Osteocyte (in vitro differentiated cells): ENCODE data around the gene SPSB1. TPM values are rescaled to one million over a fixed set of nuclear protein-coding genes. Genes with fewer than 3 reads are reported as not detected.

Experiments
- DNase-seq: peaks from one replicate; pipeline ENCODE4 v3.0.0; 2021; ENCODE audit warnings: mixed read lengths; ENCODE audit not compliant: unreplicated experiment; ENCODE audit errors: extremely low spot score
- H3K27ac Mint-ChIP-seq: one replicate; pipeline ENCODE4 v1.8.0; 2021; ENCODE audit warnings: mild to moderate bottlenecking, mixed read lengths; ENCODE audit not compliant: unreplicated experiment
- H3K27me3 Mint-ChIP-seq: one replicate; pipeline ENCODE4 v1.8.0; 2021; ENCODE audit warnings: mixed read lengths; ENCODE audit not compliant: unreplicated experiment
- H3K36me3 Mint-ChIP-seq: one replicate; pipeline ENCODE4 v1.8.0; 2021; ENCODE audit warnings: mixed read lengths; ENCODE audit not compliant: unreplicated experiment
- H3K4me1 Mint-ChIP-seq: one replicate; pipeline ENCODE4 v1.8.0; 2021; ENCODE audit warnings: mixed read lengths; ENCODE audit not compliant: unreplicated experiment
- H3K4me3 Mint-ChIP-seq: one replicate; pipeline ENCODE4 v1.8.0; 2021; ENCODE audit warnings: mild to moderate bottlenecking, moderate library complexity, mixed read lengths; ENCODE audit not compliant: unreplicated experiment
- H3K9me3 Mint-ChIP-seq: one replicate; pipeline ENCODE4 v1.8.0; 2021; ENCODE audit warnings: mixed read lengths; ENCODE audit not compliant: unreplicated experiment
- total RNA-seq: library from RNA; stranded (reverse); gene quantifications from 2 replicates; pipeline ENCODE4 v1.2.1, GENCODE V29; 2021
- TF ChIP-seq, protein P1 (sequence below): fragments of 200-600 bp; sonication (generic); IDR thresholded peaks from 2 replicates; pipeline ENCODE4 v1.5.0; 2021; ENCODE audit warnings: antibody characterized with exemption, mild to moderate bottlenecking, moderate library complexity

Gene SPSB1
- total RNA-seq, 1 donor from 2014 or later, result 52.8 TPM

DNA sequence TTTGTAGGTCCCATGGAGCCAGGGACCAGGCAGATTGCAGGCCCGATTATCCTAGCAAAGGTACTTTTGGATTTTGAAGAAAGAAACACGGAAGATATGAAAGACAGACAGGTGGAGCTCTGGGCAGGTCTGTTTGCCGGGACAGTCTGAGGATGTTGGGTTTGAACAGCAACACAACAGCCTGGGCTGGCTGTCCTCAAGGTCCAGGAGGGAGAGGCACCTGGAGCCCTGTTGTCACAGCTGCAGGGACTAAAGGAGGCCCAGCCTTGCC, 43.5 kb upstream of the SPSB1 start:
- no peaks in the 10 kb centered on the region for H3K9me3 Mint-ChIP-seq
- H3K4me1 Mint-ChIP-seq, result peaks cover 16% of the 10 kb centered on the region
- no peak overlapping the region for H3K4me3 Mint-ChIP-seq

DNA sequence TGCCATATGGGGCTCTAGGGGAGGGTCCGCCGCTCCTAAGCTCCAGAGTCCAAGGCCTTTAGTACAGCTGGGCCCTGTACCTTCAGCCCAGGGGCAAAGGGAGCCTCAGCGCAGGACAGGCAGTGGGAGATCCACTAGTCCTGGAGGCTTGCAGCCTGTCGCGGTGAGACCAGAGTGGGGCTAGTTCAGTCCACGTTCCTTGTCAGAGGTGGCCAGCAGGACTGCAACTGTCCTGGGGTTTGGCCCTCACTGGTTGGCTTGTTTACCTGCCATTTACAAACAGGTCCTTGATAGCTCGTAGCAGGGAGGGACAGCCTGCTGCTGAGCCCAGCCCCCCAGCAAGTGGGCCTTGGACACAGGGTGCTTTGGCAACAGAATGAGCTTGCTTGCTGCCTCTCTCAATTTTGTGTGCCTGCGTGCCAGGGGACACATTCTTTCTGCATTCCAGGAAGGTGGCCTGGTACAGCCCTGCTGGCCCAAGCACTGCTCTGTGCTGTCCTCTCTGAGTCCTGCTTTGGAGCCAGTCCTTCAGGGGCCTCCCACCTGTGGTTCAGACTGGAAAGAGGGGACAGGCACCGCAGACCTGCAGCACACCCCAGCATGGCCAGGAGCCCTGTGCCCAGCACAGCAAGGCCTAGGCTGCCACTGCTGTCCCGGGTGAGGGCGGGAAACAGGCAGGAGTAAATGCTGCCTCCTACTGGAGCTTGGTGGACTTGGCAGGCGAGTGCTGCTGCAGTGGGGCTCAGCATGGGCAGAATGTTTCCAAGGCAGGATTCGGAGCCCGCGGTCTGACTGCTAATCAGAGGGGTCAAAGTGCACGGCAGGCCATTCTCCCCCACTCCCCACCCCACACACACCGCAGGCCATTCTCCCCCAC, 42.9 kb upstream of the SPSB1 start:
- no peak overlapping the region for H3K27ac Mint-ChIP-seq
- peaks cover 19% of the 10 kb centered on the region for H3K36me3 Mint-ChIP-seq
- H3K27me3 Mint-ChIP-seq, result no peaks in the 10 kb centered on the region
- DNase-seq, result no peak
- TF ChIP-seq, protein P1, sequence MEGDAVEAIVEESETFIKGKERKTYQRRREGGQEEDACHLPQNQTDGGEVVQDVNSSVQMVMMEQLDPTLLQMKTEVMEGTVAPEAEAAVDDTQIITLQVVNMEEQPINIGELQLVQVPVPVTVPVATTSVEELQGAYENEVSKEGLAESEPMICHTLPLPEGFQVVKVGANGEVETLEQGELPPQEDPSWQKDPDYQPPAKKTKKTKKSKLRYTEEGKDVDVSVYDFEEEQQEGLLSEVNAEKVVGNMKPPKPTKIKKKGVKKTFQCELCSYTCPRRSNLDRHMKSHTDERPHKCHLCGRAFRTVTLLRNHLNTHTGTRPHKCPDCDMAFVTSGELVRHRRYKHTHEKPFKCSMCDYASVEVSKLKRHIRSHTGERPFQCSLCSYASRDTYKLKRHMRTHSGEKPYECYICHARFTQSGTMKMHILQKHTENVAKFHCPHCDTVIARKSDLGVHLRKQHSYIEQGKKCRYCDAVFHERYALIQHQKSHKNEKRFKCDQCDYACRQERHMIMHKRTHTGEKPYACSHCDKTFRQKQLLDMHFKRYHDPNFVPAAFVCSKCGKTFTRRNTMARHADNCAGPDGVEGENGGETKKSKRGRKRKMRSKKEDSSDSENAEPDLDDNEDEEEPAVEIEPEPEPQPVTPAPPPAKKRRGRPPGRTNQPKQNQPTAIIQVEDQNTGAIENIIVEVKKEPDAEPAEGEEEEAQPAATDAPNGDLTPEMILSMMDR, result peak; percentile 48
- no peaks in the 10 kb centered on the region for H3K9me3 Mint-ChIP-seq
- H3K4me1 Mint-ChIP-seq, result peaks cover 16% of the 10 kb centered on the region
- no peak overlapping the region for H3K4me3 Mint-ChIP-seq

More for the DNA sequence above, 43.5 kb upstream of the SPSB1 start:
- H3K27ac Mint-ChIP-seq, result no peak overlapping the region
- no peak for DNase-seq
- no peaks in the 10 kb centered on the region for H3K27me3 Mint-ChIP-seq
- TF ChIP-seq, protein P1, result no peak
- H3K36me3 Mint-ChIP-seq, result peaks cover 19% of the 10 kb centered on the region

DNA sequence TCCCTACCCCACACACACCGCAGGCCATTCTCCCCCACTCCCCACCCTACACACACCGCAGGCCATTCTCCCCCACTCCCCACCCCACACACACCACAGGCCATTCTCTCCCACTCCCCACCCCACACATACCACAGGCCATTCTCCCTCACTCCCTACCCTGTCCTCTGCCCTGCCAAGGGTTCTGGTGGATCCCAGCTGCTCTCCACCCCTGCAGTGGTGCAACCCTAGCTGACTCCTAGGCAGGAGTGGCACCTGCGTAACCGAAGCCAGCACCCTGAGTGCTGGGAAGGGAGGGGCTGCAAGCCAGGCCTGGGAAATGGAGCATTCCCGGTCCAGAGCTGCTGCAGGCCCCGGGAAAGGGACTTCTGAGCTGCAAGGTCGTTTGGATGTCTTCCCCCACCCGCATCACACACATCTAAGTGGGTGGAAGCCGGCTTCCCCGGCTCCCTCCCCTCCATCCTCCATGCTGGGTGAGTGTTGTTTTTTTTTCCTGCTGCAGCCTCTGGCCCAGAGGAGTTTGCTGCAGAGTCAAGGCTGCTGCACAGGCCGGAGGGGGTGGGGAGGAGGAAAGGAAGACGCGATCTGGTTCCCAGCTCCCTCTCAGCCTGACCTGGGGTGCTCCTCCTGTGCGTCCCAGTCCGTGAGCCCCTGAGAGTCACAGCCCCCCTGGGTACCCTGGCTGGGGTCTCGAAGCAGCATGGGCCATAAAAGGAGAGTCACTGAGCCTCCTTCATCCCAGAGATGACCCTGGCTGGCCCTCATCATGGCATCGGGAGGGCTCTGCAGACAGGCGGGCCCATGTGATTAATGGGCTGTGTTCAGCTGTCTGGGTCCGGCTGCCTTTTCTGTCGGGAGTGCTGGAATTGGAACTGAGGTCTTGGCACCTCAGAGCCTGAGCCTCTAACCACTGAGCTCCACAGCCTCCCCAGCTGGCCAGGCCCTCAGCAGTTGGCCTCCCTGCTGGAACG, 42.0 kb upstream of the SPSB1 start:
- Mint-ChIP-seq H3K36me3 (peaks cover 20% of the 10 kb centered on the region), H3K27me3 (no peaks in the 10 kb centered on the region), H3K4me1 (peaks cover 16% of the 10 kb centered on the region), H3K27ac (no peak overlapping the region), H3K4me3 (no peak overlapping the region), H3K9me3 (no peaks in the 10 kb centered on the region)
- no peak for DNase-seq
- TF ChIP-seq, protein P1, result no peak

DNA sequence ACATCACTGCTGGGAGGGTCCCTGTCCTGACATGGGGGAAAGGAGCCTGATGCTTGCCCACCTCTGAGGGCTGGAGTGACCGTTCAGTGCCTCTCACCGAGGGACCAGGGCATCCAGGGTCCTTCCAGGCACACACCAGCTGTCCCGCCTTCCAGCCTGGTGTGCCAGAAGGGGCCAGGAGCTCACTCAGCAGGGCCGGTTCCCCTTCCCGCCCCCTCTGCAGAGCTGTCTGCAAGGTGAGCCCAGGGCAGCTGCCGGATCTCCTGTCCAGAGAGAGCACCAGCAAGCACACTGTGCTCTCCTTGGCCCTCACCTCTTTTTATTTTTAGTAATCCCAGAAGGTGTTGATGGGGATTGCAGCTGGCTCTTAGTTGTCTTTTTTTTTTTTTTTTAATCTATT, 41.2 kb upstream of the SPSB1 start:
- H3K36me3 Mint-ChIP-seq, result peaks cover 14% of the 10 kb centered on the region

More for the DNA sequence above, 41.2 kb upstream of the SPSB1 start:
- no peak for DNase-seq
- no peak overlapping the region for H3K27ac Mint-ChIP-seq
- H3K27me3 Mint-ChIP-seq, result no peaks in the 10 kb centered on the region
- H3K9me3 Mint-ChIP-seq, result no peaks in the 10 kb centered on the region
- H3K4me3 Mint-ChIP-seq, result no peak overlapping the region
- TF ChIP-seq, protein P1, result no peak
- H3K4me1 Mint-ChIP-seq, result peaks cover 16% of the 10 kb centered on the region
